GM19324 (cell line): ENCODE measurements around the gene ANKRD53.

ENCODE experiments used
- ATAC-seq: cut with Tn5 transposase; IDR thresholded peaks from one replicate; pipeline ENCODE4 v1.9.1; 2021; ENCODE audit warnings: mild to moderate bottlenecking, moderate library complexity; ENCODE audit not compliant: unreplicated experiment, low FRiP score

ANKRD53 gene, protein sequence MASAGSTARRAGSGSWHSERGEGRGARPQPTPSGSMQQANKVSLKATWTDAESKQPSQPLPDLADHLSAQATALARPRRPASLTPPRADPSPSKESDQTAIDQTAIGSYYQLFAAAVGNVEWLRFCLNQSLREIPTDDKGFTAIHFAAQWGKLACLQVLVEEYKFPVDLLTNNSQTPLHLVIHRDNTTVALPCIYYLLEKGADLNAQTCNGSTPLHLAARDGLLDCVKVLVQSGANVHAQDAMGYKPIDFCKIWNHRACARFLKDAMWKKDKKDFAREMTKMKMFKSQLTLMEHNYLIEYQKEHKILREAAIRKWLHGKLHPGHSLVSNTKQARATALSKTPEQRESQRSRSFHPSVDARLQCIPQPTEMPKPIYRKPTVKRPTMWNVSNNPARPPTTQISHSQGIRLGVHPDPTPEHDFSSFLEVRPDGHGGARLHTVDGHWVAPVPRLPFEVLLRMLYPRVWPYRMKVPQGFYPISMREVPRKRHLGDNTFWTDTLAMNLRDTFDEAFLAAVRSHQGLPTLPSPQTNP

GRCh38 chr2:70978341-70979179 lies at the start of gene ANKRD53:
ANKRD53 (plus strand) TSS chr2:70978630; CDS start chr2:70978646, 16 bp downstream.
- ATAC-seq: no peak

- ATAC-seq: no peak
Observed at GRCh38 chr2:70930371-70931329, 47.8 kb upstream of the ANKRD53 start.

DNA sequence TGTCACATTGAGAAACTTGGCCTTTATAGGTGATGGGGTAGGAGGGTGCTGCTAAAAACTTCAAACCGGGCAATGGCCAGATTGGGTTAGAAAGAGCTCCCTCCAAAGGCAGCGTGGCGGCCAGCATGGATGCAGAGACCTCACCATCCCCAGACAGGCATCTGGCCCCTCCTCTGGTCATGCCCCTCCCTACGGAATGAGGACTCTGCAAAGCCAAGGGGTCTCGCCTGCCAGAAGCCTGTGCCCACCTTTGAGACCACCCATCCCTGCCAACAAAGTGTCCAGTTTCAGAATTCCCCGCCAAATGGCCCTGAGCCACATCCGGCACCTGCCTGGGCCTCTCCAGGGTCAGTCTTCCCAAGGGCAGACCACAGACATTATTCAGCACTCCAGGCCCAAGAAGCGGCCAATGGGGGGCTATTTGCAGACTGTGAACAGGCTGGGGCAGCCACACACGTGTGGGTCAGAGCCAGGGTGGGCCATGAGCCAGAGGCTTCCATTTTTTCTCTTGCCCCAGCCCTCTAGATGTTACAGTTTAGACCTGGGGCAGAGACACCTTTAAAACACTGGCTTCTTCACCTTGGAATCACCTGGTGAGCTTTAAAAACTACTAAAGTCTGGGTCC lies 46.9 kb upstream of the ANKRD53 start:
- no peak for ATAC-seq

GRCh38 chr2:70932631-70933230 lies 45.7 kb upstream of the ANKRD53 start:
- no peak for ATAC-seq

GRCh38 chr2:70934981-70935380 lies 43.4 kb upstream of the ANKRD53 start:
- no peak for ATAC-seq

DNA sequence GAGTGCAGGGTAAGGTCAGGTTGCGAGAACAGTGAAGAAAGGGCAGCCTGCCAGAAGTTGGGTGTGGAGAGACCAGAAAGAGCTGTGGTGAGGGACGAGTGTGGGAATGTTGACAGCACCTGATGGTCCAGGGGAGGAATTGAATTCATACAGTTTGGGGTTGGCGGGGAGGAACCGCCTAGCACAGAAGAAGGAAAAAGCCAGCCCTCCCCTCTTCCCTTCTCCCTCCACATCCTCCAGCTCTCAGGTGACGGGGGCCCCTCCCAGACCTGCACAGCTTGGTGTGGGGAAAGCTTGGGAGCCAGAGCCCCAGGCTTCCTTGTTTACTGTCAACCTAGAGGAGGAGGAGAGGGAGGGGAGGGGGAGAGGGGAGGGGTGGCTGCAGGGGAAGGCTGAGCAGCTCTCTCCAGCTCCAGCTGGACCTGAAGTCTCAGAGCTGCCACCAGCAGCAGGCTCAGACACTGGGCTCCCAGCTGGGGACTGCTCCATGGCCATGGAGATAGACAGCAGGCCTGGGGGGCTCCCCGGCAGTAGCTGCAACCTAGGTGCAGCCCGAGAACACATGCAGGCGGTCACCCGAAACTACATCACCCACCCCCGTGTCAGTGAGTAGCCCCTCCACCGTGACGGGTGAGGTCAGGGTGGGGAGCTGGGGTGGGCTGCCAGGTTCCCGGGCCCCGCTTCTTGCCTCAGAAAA lies 42.8 kb upstream of the ANKRD53 start, which contains the start of gene ATP6V1B1:
TSS of gene ATP6V1B1 (plus strand) at position 433 of the 697 bp plus-strand sequence. CDS start at position 488, 55 bp downstream.
- ATAC-seq: no peak

DNA sequence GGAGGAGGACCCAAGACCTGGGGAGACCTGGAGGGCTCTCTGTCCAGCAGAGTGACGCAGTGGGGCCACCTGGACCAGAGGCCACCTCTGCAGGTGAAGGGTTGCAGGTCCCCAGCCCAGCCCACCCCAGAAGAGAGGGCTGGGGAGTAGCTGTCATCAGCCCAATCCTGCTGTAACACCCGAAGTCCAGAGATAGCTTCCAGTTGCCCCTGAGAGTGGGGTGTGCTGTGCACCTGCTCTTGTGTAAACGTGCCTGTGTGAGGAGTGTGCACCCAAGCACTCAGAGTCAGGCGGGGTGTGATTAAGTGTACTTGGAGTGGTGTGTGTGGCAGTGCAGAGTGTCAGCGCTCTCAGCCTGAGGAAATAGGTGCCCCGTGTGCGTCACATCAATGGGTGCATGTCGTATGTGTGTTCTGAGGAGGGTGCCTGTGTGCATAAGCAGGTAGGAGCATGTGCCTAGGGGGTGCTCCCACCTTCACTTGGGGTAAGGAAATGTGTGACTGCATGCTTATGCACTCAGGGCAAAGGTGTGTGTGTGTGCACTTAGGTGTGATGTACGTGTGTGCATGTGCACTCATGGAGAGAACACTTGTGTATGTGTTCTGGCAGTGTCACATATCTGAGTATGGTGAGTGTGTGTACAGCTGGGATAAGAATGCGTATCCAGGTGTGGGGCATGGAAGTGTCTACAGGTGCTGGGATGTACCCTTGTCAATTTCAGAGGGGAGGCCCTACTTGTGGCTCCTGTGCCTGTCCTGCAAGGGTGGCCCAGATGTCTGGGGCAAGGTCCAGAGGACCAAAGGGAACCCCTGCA lies 42.1 kb upstream of the ANKRD53 start:
- no peak for ATAC-seq

DNA sequence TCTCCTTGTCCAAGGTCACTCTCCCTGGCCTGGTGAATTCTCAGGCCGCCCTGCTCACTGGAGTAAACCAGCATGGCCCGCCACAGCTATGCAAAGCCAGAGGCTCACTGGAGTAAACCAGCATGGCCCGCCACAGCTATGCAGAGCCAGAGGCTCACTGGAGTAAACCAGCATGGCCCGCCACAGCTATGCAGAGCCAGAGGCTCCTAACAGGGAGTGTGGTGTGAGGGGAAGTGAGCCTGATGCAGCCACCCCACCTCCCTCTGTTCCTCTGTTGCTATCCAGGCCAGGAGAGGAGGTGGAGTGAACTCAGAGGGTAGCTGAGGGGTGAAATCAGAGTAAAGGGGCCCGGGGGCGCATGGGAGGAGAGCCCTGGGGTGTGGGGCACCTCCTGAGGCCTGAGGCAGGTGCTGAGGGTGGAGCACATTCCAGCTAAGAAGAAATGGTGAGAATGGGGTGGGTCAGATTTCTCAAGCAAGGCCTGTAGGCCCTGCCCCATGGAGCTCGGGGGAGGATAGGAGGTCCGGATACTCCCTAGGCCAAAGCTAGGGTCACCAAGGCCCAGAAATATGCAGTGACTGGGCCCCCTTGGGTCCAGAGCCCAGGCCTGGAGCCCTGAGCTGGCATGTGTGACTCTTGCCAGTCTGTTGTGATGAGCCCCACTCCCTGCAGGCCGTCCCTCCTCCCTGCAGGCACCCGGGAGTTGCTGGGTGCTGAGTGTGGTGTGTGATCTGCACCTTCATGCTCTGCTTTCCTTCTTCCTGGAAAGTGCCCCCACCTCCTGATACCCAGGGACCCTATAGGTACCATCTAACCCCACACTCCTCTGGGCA lies 41.2 kb upstream of the ANKRD53 start:
- ATAC-seq: no peak

DNA sequence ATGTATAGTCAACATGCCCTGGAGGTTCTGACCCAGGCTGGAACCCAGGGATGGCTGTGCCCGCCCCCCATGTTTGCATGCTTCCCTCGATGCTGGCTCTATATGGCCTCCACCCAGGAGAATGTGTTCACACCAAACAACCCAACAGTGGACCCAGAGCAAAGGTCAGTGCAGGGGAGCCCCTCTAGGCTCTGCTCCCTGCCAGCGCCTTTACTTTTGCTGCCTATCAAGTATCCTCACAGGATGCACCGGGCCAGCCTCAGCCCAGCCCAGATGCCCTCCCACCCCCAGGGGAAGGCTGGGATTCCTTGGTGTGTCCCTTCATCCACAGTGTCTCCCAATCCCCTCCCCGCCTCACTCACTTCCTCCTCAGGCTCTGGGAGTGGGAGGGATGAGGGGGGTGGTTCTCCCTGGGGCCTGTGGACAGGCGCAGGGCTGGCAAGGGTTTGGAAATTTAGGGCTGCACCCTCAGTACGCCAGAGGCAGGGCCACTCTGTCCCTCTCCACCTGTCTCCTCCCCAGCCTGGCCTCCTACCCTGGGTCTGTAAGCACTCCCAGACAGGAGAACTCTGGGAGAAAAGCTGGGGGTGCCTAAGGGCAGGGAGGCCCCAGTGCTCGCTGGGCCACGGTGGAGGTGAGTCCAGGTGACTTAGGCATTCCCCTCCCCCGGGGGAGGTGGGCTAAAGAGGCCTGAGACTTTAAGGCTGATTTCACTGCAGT lies 40.4 kb upstream of the ANKRD53 start:
- no peak for ATAC-seq

DNA sequence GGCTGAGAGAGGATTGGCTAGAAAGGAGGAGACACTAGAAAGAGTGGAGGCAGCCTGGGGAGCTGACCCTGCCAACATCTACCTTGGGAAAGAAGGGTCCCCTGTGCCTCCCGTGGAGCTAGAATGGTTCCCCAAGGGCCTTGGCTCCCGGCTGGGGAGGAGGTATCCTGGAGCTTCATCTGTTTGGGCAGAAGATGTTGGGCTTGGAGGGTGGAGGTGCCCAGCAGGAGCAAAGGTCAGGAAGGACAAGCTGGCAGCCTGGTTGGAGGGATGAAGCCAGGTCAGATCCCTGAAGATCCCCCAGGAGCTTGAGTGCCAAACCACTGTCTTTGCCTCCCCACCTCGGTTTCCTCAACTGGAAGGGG lies 39.9 kb upstream of the ANKRD53 start:
- no peak for ATAC-seq

GRCh38 chr2:70939001-70939838 lies 39.2 kb upstream of the ANKRD53 start:
- ATAC-seq: no peak

GRCh38 chr2:70939839-70940580 lies 38.4 kb upstream of the ANKRD53 start:
- no peak for ATAC-seq

DNA sequence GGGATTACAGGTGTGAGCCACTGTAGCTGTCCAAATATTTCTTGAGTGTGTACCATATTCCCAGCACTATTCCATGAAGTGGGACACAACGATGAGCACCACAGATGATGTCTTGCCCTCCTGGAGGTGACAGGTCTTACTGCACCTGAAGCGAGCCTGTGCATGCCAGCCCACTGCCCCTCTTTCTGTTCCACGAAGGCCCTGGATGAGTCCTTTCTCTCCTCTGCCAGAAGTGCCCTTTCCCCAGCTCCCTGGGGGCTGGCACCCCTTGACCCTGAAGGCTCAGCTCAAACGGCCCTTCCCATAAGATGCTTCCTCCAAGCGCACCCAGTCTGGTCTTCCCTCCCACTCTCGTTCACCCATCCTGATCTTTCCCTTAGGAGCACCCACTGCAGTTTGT lies 37.2 kb upstream of the ANKRD53 start:
- no peak for ATAC-seq

DNA sequence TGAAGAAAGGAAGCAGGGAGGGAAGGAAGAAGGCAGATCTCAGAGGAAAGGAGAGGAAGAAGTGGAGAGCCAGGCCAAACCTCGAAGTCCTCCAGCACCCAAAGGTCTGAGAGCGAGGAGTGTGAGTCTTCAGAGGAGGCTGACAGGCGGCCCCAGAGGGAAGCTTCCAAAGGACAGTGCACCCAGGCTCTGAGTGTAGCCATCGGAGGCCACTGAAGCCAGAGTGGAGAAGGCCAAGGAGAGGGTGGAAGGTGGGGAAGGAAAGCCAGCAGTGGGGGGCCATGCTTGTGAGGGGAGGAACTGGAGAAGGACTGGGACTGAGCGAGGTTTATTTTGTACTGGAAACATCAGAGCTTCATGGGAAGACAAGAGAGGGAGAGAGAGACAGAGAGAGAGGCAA lies 36.7 kb upstream of the ANKRD53 start:
- ATAC-seq: no peak
